Thoracic aorta (tissue), 2 donors: ENCODE data around the gene CCDC85C. TPM values are rescaled to one million over a fixed set of nuclear protein-coding genes. Genes with fewer than 3 reads are reported as not detected.

Experiments
- ATAC-seq: fragments of 150-250 bp; one replicate; pipeline ENCODE4 v1.8.0; 2017; ENCODE audit warnings: low read depth; ENCODE audit not compliant: insufficient number of reproducible peaks, low FRiP score
- DNase-seq: peaks from one replicate; pipeline ENCODE4 v3.0.0-alpha.2; 2020; ENCODE audit warnings: low spot score
- H3K27ac ChIP-seq, 2 donors: fragments of 200-600 bp; sonication (generic); 1 replicate in 1 of 2; 2 replicates in 1 of 2; pipeline ENCODE4 v1.5.1; 2016; ENCODE audit warnings: mild to moderate bottlenecking in 2 of 2, moderate library complexity in 2 of 2
- H3K27me3 ChIP-seq: fragments of 200-600 bp; sonication (generic); replicated peaks from 2 replicates; pipeline ENCODE4 v1.6.0; 2016; ENCODE audit warnings: mild to moderate bottlenecking; ENCODE audit not compliant: insufficient read depth
- H3K36me3 ChIP-seq: fragments of 200-600 bp; sonication (generic); one replicate; pipeline ENCODE4 v1.5.1; 2016
- H3K4me1 ChIP-seq, 2 donors: fragments of 200-600 bp; sonication (generic); 1 replicate in 1 of 2; 2 replicates in 1 of 2; pipeline versions ENCODE4 v1.5.1 to v1.6.0; 2016; ENCODE audit warnings: low read depth in 2 of 2, mild to moderate bottlenecking in 1 of 2; ENCODE audit not compliant: control insufficient read depth in 1 of 2
- H3K4me3 ChIP-seq: fragments of 200-600 bp; sonication (generic); 2 replicates; pipeline ENCODE4 v1.5.1; 2016; ENCODE audit warnings: mild to moderate bottlenecking
- H3K9me3 ChIP-seq: fragments of 200-600 bp; sonication (generic); 2 replicates; pipeline ENCODE4 v1.5.1; 2016
- total RNA-seq, 2 donors: library from RNA; depleted of rRNA; stranded (reverse); fragments of >200 nt; gene quantifications; one replicate each; pipeline versions ENCODE4 v1.1.0 to v1.2.3, GENCODE V29; 2016
- TF ChIP-seq, protein P1 (sequence below): fragments of 200-600 bp; sonication (generic); IDR thresholded peaks from one replicate; pipeline ENCODE4 v1.5.1; 2019; ENCODE audit warnings: antibody characterized with exemption

CCDC85C gene
- 1 to 10 TPM; 1.5 to 4.1 TPM for total RNA-seq

DNA sequence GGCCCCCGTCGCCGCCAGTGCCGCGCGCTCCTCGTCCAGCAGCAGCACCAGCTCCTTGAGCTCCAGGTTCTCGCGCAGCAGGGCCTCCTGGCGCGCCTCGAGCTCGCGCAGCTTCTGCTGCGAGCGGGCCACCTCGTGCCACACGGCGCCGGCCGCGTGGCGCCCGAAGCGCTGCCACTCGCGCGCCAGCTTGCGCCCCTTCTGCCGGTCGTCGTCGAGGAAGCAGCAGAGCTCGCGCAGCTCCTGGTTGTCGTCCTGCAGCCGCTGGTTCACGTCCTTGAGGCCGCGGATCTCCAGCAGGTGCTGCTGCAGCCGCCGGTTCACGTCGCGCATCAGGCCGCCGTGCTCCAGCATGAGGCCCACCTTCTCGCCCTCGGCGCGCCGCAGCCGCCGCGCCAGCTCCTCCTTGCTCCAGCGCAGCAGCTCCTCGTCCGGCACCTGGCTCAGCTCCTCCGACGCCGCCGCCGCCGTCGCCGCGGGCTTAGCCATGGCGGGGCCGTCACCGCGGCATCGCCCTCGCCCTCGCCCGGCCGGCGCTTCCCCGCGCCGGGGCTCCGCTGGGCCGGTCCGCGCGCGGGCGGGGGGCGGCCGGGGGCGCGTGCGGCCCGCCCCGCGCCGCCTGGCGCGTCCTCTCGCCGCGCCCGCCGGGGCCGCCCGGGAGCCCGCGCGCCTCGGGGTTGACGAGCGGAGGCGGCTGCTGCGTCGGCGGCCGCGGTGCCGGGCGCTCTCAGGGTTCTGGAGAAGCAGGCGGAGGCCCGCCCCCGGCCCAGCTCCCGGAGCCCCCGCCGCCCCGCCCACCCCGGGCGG lies at the start of gene CCDC85C:
CCDC85C (minus strand) TSS at position 737 of the 807 bp plus-strand sequence; CDS start at position 489, 248 bp downstream.
- no peak for DNase-seq
- peak within 1 kb of the TSS; percentile 98 for H3K4me3 ChIP-seq
- peaks cover 0 to 27% of the 10 kb centered on the region in 2 donors for H3K4me1 ChIP-seq
- TF ChIP-seq, protein P1, sequence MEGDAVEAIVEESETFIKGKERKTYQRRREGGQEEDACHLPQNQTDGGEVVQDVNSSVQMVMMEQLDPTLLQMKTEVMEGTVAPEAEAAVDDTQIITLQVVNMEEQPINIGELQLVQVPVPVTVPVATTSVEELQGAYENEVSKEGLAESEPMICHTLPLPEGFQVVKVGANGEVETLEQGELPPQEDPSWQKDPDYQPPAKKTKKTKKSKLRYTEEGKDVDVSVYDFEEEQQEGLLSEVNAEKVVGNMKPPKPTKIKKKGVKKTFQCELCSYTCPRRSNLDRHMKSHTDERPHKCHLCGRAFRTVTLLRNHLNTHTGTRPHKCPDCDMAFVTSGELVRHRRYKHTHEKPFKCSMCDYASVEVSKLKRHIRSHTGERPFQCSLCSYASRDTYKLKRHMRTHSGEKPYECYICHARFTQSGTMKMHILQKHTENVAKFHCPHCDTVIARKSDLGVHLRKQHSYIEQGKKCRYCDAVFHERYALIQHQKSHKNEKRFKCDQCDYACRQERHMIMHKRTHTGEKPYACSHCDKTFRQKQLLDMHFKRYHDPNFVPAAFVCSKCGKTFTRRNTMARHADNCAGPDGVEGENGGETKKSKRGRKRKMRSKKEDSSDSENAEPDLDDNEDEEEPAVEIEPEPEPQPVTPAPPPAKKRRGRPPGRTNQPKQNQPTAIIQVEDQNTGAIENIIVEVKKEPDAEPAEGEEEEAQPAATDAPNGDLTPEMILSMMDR: no peak
- ATAC-seq: no peak
- H3K36me3 ChIP-seq: no peaks in the 10 kb centered on the region
- H3K9me3 ChIP-seq: no peaks in the 10 kb centered on the region
- peak within 1 kb of the TSS; percentile 69 to 83 for H3K27ac ChIP-seq
- H3K27me3 ChIP-seq: no peaks in the 10 kb centered on the region

DNA sequence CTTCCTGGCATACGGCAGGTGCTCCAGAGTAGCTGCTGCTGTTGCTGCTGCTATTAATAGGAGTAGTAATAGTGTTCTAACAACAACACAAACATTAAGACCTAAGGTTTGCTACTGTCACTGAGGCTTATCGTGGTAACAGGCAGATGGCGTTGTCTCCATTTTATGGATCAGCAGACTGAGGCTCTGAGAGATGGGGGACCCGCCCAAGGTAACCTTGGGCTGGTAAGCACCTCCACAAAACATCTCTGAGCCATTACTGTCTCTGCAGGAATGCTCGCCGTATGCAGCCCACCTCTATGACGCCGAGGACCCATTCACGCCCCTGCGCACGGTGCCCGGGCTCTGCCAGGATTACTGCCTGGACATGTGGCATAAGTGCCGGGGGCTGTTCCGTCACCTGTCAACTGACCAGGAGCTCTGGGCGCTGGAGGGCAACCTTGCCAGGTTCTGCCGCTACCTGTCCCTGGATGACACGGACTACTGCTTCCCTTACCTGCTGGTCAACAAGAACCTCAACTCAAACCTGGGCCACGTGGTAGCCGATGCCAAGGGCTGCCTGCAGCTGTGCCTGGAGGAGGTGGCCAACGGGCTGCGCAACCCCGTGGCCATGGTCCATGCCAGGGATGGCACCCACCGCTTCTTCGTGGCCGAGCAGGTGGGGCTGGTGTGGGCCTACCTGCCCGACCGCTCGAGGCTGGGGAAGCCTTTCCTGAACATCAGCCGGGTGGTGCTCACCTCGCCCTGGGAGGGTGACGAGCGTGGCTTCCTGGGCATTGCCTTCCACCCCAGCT lies 48.1 kb upstream of the CCDC85C start:
- H3K4me3 ChIP-seq: no peak overlapping the region
- TF ChIP-seq, protein P1: no peak
- H3K9me3 ChIP-seq: no peaks in the 10 kb centered on the region
- no peaks in the 10 kb centered on the region for H3K27me3 ChIP-seq
- no peak for ATAC-seq
- peaks cover 0 to 5% of the 10 kb centered on the region in 2 donors for H3K4me1 ChIP-seq
- no peak for DNase-seq
- no peaks in the 10 kb centered on the region for H3K36me3 ChIP-seq
- H3K27ac ChIP-seq: no peak overlapping the region

DNA sequence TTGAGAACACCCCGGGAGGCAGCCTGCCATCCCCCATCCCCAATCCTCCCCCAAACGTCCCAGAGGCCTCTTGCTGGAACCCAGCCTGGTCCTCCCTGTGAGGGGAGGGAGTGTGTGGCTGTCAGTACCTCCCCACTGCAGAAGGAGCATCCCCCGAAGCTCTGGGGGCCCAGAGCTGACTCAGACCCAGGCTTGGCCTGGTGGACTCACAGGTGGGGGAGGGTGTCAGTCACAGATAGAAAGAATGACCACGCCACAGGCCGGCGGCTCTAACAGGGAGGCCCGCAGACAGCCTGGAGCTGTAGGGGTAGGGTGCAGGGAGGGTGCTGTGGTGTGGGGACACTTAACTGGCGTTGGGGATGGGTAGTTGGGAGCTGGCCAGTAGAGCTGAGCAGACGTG lies 46.2 kb upstream of the CCDC85C start:
- no peaks in the 10 kb centered on the region for H3K27me3 ChIP-seq
- H3K4me1 ChIP-seq: peaks cover 0 to 11% of the 10 kb centered on the region in 2 donors
- no peaks in the 10 kb centered on the region for H3K9me3 ChIP-seq
- TF ChIP-seq, protein P1: no peak
- H3K27ac ChIP-seq: no peak overlapping the region
- ATAC-seq (no peak), DNase-seq (no peak)
- no peaks in the 10 kb centered on the region for H3K36me3 ChIP-seq
- H3K4me3 ChIP-seq: no peak overlapping the region

DNA sequence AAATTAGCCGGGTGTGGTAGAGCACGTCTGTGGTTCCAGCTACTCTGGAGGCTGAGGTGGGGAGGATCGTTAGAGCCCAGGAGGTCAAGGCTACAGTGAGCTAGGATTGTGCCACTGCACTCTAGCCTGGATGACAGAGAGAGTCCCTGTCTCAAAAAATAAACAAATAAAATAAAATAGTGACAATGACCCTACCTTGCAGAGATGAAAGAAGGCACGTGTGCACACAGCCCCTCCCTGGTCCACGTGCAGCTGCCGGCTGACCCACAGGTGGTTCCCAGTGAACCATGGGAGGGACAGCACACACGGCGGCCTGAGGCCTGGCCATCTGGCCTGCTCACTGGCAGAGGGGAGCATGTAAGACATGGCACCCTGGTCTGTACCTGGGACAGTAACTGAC lies 45.6 kb upstream of the CCDC85C start:
- ATAC-seq (no peak), DNase-seq (no peak)
- H3K9me3 ChIP-seq: no peaks in the 10 kb centered on the region
- H3K27me3 ChIP-seq: no peaks in the 10 kb centered on the region
- TF ChIP-seq, protein P1: no peak
- H3K36me3 ChIP-seq: no peaks in the 10 kb centered on the region
- no peak overlapping the region for H3K27ac ChIP-seq
- H3K4me3 ChIP-seq: no peak overlapping the region
- H3K4me1 ChIP-seq: peaks cover 0 to 16% of the 10 kb centered on the region in 2 donors

DNA sequence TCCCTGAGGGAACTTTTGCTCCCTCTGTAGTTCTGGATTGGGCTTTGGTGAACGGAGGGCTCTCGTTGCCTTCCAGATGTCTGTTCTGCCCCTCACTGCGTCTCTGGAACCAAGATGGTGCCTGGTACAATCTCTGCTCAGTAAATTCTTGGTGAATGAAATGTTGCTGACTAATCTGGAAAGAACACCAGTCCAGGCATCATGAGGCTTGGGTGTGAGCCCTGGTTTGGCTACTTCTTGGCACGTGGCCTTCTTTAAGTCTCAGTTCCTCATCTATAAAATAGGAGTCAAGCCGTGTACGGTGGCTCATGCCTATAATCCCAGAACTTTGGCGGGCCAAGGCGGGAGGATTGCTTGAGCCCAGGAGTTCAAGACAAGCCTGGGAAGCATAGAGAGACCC lies 45.2 kb upstream of the CCDC85C start:
- Histone ChIP-seq H3K4me3 (no peak overlapping the region), H3K36me3 (no peaks in the 10 kb centered on the region), H3K4me1 (peaks cover 0 to 14% of the 10 kb centered on the region in 2 donors), H3K9me3 (no peaks in the 10 kb centered on the region), H3K27me3 (no peaks in the 10 kb centered on the region), H3K27ac (no peak overlapping the region)
- DNase-seq (no peak), ATAC-seq (no peak)
- TF ChIP-seq, protein P1: no peak
